Breast epithelium (tissue), 3 donors: Measurements from ENCODE around the gene ALPK3.

ENCODE experiments used
- CTCF ChIP-seq, 3 donors: fragments of 450-650 bp; IDR thresholded peaks; one replicate each; pipeline ENCODE4 v1.5.1; 2016 to 2017; ENCODE audit warnings: antibody characterized with exemption in 3 of 3, mild to moderate bottlenecking in 3 of 3, moderate library complexity in 3 of 3
- POLR2AphosphoS5 ChIP-seq, 3 donors: sonication (generic); formaldehyde crosslinking; IDR thresholded peaks; one replicate each; pipeline ENCODE4 v1.6.1; 2017; ENCODE audit warnings: antibody characterized with exemption in 3 of 3

GRCh38 chr15:84856731-84857417 lies 39.7 kb downstream of the ALPK3 start:
- TF ChIP-seq CTCF (IDR thresholded peaks at IDR 0.05), result no peak
- TF ChIP-seq POLR2AphosphoS5 (IDR thresholded peaks at IDR 0.05), result no peak
